ENCODE measurements around the gene MLC1. TPM values are rescaled to one million over a fixed set of nuclear protein-coding genes. Genes with fewer than 3 reads are reported as not detected.

MLC1 gene
- total RNA-seq, 1 donor from 2014 or later: not detected

- DNase-seq (ENCODE audit: extremely low spot score, unreplicated experiment): peak; percentile 68
- TF ChIP-seq CTCF (conservative IDR thresholded peaks at IDR 0.05): no peak
- no peaks in the 10 kb centered on the region for H3K9me3 Mint-ChIP-seq
- H3K36me3 Mint-ChIP-seq: no peaks in the 10 kb centered on the region
- H3K27me3 Mint-ChIP-seq: peaks cover 31% of the 10 kb centered on the region
- no peak overlapping the region for H3K27ac Mint-ChIP-seq
- H3K4me3 Mint-ChIP-seq: no peak overlapping the region
- H3K4me1 Mint-ChIP-seq (ENCODE audit: unreplicated experiment): no peaks in the 10 kb centered on the region
These were observed 69.5 kb downstream of the MLC1 start for GRCh38 chr22:50015451-50016307.

- Mint-ChIP-seq H3K36me3 (no peaks in the 10 kb centered on the region), H3K4me1 (ENCODE audit: unreplicated experiment) (no peaks in the 10 kb centered on the region), H3K27me3 (peaks cover 32% of the 10 kb centered on the region), H3K27ac (no peak overlapping the region), H3K9me3 (no peaks in the 10 kb centered on the region), H3K4me3 (no peak overlapping the region)
- DNase-seq (ENCODE audit: extremely low spot score, unreplicated experiment): peak; percentile 69
- no peak for TF ChIP-seq CTCF (conservative IDR thresholded peaks at IDR 0.05)
These were observed 70.4 kb downstream of the MLC1 start for GRCh38 chr22:50014655-50015401.

GRCh38 chr22:50014053-50014501 is 71.1 kb downstream of the MLC1 start:
- Mint-ChIP-seq H3K9me3 (no peaks in the 10 kb centered on the region), H3K36me3 (no peaks in the 10 kb centered on the region), H3K4me3 (no peak overlapping the region), H3K27me3 (peaks cover 36% of the 10 kb centered on the region), H3K27ac (no peak overlapping the region), H3K4me1 (ENCODE audit: unreplicated experiment) (no peaks in the 10 kb centered on the region)
- no peak for TF ChIP-seq CTCF (conservative IDR thresholded peaks at IDR 0.05)
- DNase-seq (ENCODE audit: extremely low spot score, unreplicated experiment): no peak

- peaks cover 45% of the 10 kb centered on the region for H3K27me3 Mint-ChIP-seq
- no peak for DNase-seq (ENCODE audit: extremely low spot score, unreplicated experiment)
These were observed 72.7 kb downstream of the MLC1 start, which contains the start of gene IL17REL for GRCh38 chr22:50012211-50013181. IL17REL (minus strand) TSS chr22:50012765; CDS start chr22:50012646, 119 bp downstream.

More at GRCh38 chr22:50012211-50013181, 72.7 kb downstream of the MLC1 start, which contains the start of gene IL17REL:
- H3K36me3 Mint-ChIP-seq: no peaks in the 10 kb centered on the region
- no peaks in the 10 kb centered on the region for H3K4me1 Mint-ChIP-seq (ENCODE audit: unreplicated experiment)
- TF ChIP-seq CTCF (conservative IDR thresholded peaks at IDR 0.05): no peak
- H3K27ac Mint-ChIP-seq: no peak within 1 kb of the TSS
- no peak within 1 kb of the TSS for H3K4me3 Mint-ChIP-seq
- no peaks in the 10 kb centered on the region for H3K9me3 Mint-ChIP-seq

All from type B pancreatic cell (in vitro differentiated cells).